Hematopoietic multipotent progenitor cell treated with erythropoietin and hydrocortisone succinate and interleukin-3 and kit ligand, for 17 days (in vitro differentiated cells): ENCODE results near the gene LY6G6D.

Experiments used
- DNase-seq: peaks from one replicate; pipeline ENCODE4 v3.0.0-alpha.2; 2015; ENCODE audit warnings: low spot score

Gene LY6G6D

GRCh38 chr6:31736021-31736767 is 21.0 kb downstream of the LY6G6D start, which contains the start of gene CLIC1:
Gene CLIC1 (minus strand): TSS chr6:31736530. CDS start chr6:31736300, 230 bp downstream.
- DNase-seq = peak; percentile 84

GRCh38 chr6:31736768-31737314 is 21.7 kb downstream of the LY6G6D start:
- DNase-seq = no peak

GRCh38 chr6:31737315-31737990 is 22.3 kb downstream of the LY6G6D start:
- no peak for DNase-seq

GRCh38 chr6:31737991-31738979 is 23.1 kb downstream of the LY6G6D start:
- DNase-seq = peak; percentile 66

- peak; percentile 98 for DNase-seq
Measured at GRCh38 chr6:31739639-31740396, 24.7 kb downstream of the LY6G6D start, which contains the start of gene MSH5. Gene MSH5 (plus strand): TSS chr6:31740005. CDS start chr6:31740467, 462 bp downstream.

- no peak for DNase-seq
Measured at GRCh38 chr6:31740397-31741223, 25.5 kb downstream of the LY6G6D start.

GRCh38 chr6:31741815-31742214 is 26.7 kb downstream of the LY6G6D start:
- DNase-seq = no peak

GRCh38 chr6:31742894-31743293 is 27.7 kb downstream of the LY6G6D start:
- no peak for DNase-seq

GRCh38 chr6:31744422-31744821 is 29.3 kb downstream of the LY6G6D start:
- no peak for DNase-seq

GRCh38 chr6:31749301-31750036 is 34.3 kb downstream of the LY6G6D start:
- no peak for DNase-seq

- no peak for DNase-seq
Measured at GRCh38 chr6:31750411-31751022, 35.4 kb downstream of the LY6G6D start.

GRCh38 chr6:31752739-31753319 is 37.7 kb downstream of the LY6G6D start:
- no peak for DNase-seq

GRCh38 chr6:31758281-31758680 is 43.1 kb downstream of the LY6G6D start:
- DNase-seq = no peak

- no peak for DNase-seq
Measured at GRCh38 chr6:31760790-31761189, 45.6 kb downstream of the LY6G6D start.

- no peak for DNase-seq
Measured at GRCh38 chr6:31761343-31761742, 46.2 kb downstream of the LY6G6D start.

- no peak for DNase-seq
Measured at GRCh38 chr6:31762356-31762755, 47.2 kb downstream of the LY6G6D start, which contains the start of gene SAPCD1. Gene SAPCD1 (plus strand): TSS chr6:31762656. CDS start chr6:31763055, 399 bp downstream.

- no peak for DNase-seq
Measured at GRCh38 chr6:31762878-31763618, 47.9 kb downstream of the LY6G6D start.

GRCh38 chr6:31763619-31763940 is 48.4 kb downstream of the LY6G6D start:
- DNase-seq = no peak
